Measurements from ENCODE around the gene MIPOL1. TPM values are rescaled to one million over a fixed set of nuclear protein-coding genes. Genes with fewer than 3 reads are reported as not detected.

Gene MIPOL1
- total RNA-seq, 2 experiments from 2014 or later = 0.09 TPM; not detected in 1

DNA sequence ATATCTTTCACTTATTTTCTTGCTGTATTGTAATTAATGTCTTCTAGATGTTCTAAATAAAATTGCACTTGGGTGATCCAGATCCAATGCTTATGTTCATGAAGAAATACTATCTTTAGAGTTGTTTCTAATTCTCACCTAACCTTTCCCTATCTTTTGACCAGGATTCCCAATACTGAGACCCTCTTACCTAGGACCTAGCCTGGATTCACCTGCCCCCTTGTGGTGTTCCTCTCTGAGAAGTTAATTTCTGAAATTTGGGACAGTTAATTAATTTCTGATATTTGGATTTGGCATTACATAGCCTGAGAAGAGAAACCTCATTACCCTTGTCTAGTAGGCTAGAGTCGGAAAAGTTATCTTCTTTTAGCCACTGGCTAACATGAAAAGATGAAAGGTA, 367.8 kb downstream of the MIPOL1 start:
- no peaks in the 10 kb centered on the region for H3K9me3 Mint-ChIP-seq (ENCODE audit: low read depth)
- H3K4me1 Mint-ChIP-seq = no peaks in the 10 kb centered on the region
- ChIA-PET CTCF (no interaction called here), POLR2A (no interaction called here)
- DNase-seq (no peak), ATAC-seq (no peak)
- H3K4me3 Mint-ChIP-seq = no peak overlapping the region
- H3K27me3 Mint-ChIP-seq = no peaks in the 10 kb centered on the region
- H3K27ac Mint-ChIP-seq = no peak overlapping the region
- intact Hi-C loops (cut with DNase I, micrococcal nuclease) = no loop called here
- no peaks in the 10 kb centered on the region for H3K36me3 Mint-ChIP-seq (ENCODE audit: low read depth)

DNA sequence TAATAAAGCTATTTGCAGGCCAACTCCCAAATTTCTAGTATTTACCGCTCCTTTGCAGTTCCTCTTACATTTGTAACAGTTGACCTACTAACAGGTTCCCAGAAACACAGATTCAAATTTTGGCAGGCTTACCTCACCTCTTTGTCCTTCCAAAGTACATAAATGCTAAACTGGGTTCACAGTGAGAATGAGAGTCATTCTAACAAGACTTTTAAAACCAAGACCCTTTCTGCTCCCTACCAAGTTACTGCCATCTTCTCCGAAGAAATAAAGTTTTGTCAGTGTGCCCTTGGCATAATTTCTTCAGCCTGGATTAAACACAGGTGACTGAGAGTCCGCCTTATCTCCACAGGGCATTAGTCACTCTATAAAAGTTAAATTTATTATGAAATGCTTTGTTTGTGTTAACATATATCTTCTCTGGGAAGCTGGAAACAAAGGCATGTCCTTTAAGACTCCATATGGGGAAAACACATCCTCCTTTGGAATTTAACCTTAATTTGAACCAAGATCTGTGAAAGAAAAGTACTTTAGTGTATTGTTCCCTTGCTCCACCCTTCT, 369.2 kb downstream of the MIPOL1 start:
- DNase-seq (no peak), ATAC-seq (no peak)
- no peak overlapping the region for H3K4me3 Mint-ChIP-seq
- ChIA-PET POLR2A (no interaction called here), CTCF (no interaction called here)
- H3K9me3 Mint-ChIP-seq (ENCODE audit: low read depth) = peaks cover 3% of the 10 kb centered on the region
- H3K36me3 Mint-ChIP-seq (ENCODE audit: low read depth) = no peaks in the 10 kb centered on the region
- peaks cover under 1% of the 10 kb centered on the region for H3K27me3 Mint-ChIP-seq
- no peak overlapping the region for H3K27ac Mint-ChIP-seq
- no peaks in the 10 kb centered on the region for H3K4me1 Mint-ChIP-seq
- intact Hi-C loops (cut with DNase I, micrococcal nuclease) = no loop called here

DNA sequence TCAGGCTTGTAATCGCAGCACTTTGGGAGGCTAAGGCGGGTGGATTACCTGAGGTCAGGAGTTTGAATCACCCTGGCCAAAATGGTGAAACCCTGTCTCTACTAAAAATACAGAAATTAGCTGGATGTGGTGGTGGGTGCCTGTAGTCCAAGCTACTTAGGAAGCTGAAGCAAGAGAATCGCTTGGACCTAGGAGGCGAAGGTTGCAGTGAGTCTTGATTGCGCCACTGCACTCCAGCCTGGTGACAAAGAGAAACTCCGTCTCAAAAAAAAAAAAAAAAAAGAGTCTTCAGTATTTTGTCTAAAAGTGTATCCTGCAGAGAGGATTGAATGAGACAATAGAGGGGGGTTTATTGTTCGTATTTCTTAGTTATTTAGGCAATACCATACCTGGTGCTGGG, 372.0 kb downstream of the MIPOL1 start:
- H3K4me1 Mint-ChIP-seq = no peaks in the 10 kb centered on the region
- H3K4me3 Mint-ChIP-seq = no peak overlapping the region
- H3K27ac Mint-ChIP-seq = no peak overlapping the region
- CTCF ChIA-PET = interaction anchor here (0.6 kb wide), 1 partner anchor 23 kb away, joined by 3 read pairs; no protein-coding TSS in a partner anchor
- POLR2A ChIA-PET = no interaction called here
- ATAC-seq (no peak), DNase-seq (no peak)
- H3K36me3 Mint-ChIP-seq (ENCODE audit: low read depth) = no peaks in the 10 kb centered on the region
- H3K27me3 Mint-ChIP-seq = peaks cover 4% of the 10 kb centered on the region
- peaks cover 3% of the 10 kb centered on the region for H3K9me3 Mint-ChIP-seq (ENCODE audit: low read depth)
- intact Hi-C loops (cut with DNase I, micrococcal nuclease) = no loop called here

DNA sequence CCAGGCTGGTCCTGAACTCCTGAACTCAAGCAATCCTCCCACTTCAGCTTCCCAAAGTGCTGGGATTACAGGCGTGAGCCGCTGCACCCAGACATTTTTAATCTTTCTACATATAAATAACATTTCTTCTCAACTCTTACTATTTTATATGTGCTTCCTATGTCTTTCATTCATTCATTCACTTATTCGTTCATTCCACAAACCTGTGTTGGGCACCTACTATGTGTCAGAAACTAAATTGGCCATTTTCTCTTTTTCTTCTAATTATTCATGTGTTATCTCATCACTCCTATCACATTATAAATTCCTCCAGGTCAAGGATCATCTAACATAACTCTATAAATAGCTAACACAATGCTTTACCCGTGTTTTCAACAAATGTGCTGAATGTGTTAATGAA, 373.7 kb downstream of the MIPOL1 start:
- no peaks in the 10 kb centered on the region for H3K4me1 Mint-ChIP-seq
- no peaks in the 10 kb centered on the region for H3K36me3 Mint-ChIP-seq (ENCODE audit: low read depth)
- no peak overlapping the region for H3K4me3 Mint-ChIP-seq
- H3K27ac Mint-ChIP-seq = no peak overlapping the region
- H3K9me3 Mint-ChIP-seq (ENCODE audit: low read depth) = peaks cover 3% of the 10 kb centered on the region
- POLR2A ChIA-PET = no interaction called here
- H3K27me3 Mint-ChIP-seq = peaks cover 4% of the 10 kb centered on the region
- CTCF ChIA-PET = no interaction called here
- ATAC-seq (no peak), DNase-seq (no peak)
- intact Hi-C loops (cut with DNase I, micrococcal nuclease) = no loop called here

DNA sequence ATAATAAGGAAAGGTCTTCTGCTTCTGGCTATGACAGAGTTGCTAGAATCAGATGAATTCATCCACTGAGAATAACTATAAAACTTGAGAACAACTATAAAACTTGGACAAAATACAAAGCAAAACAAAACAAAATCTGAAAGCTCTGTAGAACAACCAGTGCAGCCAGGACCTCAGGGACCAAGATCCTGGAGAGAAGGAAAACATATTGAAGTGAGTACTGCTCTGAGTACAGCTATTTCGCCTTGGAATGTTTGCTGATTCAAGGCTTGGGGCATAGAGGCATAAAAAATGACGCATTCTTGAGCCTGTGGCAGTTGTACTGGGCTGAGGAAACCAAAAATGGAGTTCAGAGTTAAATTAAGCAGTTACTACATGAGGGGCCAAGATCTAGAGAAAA, 375.6 kb downstream of the MIPOL1 start:
- Mint-ChIP-seq H3K9me3 (ENCODE audit: low read depth) (peaks cover 3% of the 10 kb centered on the region), H3K36me3 (ENCODE audit: low read depth) (no peaks in the 10 kb centered on the region), H3K4me1 (no peaks in the 10 kb centered on the region), H3K27ac (no peak overlapping the region), H3K27me3 (peaks cover 8% of the 10 kb centered on the region), H3K4me3 (no peak overlapping the region)
- POLR2A ChIA-PET = no interaction called here
- ATAC-seq = no peak
- CTCF ChIA-PET = no interaction called here
- intact Hi-C loops (cut with DNase I, micrococcal nuclease) = no loop called here
- DNase-seq = no peak

DNA sequence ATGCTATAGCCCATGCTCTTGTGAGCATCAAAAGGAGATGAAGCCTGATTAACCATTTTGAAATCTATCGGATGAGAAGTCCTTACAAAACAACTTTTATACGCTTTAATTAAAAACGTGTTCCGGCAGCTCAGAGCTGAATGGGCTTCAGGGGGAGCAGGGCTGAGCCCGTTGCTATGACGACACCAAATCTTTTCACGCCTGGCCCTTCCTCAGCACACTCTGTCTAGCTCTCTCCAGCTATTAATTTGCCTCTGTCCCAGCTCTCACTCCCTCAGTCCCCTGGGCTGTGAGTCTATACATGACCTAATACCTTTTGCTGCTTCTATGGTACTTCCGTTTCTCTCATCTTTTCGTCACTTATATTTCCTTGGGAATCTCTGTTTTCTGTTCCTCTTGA, 381.5 kb downstream of the MIPOL1 start:
- ChIA-PET POLR2A (no interaction called here), CTCF (no interaction called here)
- no peaks in the 10 kb centered on the region for H3K9me3 Mint-ChIP-seq (ENCODE audit: low read depth)
- intact Hi-C loops (cut with DNase I, micrococcal nuclease) = no loop called here
- no peak overlapping the region for H3K4me3 Mint-ChIP-seq
- H3K27ac Mint-ChIP-seq = no peak overlapping the region
- no peak for DNase-seq
- H3K27me3 Mint-ChIP-seq = peaks cover 19% of the 10 kb centered on the region
- no peaks in the 10 kb centered on the region for H3K36me3 Mint-ChIP-seq (ENCODE audit: low read depth)
- no peak for ATAC-seq
- no peaks in the 10 kb centered on the region for H3K4me1 Mint-ChIP-seq

DNA sequence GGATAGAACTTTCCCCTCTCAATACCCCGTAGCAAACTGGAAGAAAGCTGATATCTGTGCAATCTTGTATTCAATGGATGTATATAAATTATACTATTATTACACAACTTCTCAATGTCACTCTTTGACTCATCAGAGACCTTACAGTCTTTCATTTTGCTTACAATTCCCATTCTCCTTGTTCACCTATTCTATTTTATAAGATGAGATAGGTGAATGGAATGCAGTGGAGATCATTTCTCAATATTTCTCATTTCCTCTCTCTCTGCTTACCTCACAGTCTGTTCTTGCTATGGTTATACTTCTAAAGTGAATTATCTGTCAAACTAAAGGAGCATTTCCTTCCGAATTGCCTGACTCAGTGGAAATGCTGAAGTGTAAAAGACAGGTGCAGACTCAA, 382.4 kb downstream of the MIPOL1 start:
- Mint-ChIP-seq H3K4me1 (no peaks in the 10 kb centered on the region), H3K4me3 (no peak overlapping the region), H3K27me3 (peaks cover 22% of the 10 kb centered on the region), H3K9me3 (ENCODE audit: low read depth) (no peaks in the 10 kb centered on the region), H3K36me3 (ENCODE audit: low read depth) (no peaks in the 10 kb centered on the region), H3K27ac (no peak overlapping the region)
- DNase-seq (no peak), ATAC-seq (no peak)
- ChIA-PET POLR2A (no interaction called here), CTCF (interaction anchor here (0.7 kb wide), 1 partner anchor 545 kb away, joined by 3 read pairs; no protein-coding TSS in a partner anchor)
- intact Hi-C loops (cut with DNase I, micrococcal nuclease) = no loop called here

DNA sequence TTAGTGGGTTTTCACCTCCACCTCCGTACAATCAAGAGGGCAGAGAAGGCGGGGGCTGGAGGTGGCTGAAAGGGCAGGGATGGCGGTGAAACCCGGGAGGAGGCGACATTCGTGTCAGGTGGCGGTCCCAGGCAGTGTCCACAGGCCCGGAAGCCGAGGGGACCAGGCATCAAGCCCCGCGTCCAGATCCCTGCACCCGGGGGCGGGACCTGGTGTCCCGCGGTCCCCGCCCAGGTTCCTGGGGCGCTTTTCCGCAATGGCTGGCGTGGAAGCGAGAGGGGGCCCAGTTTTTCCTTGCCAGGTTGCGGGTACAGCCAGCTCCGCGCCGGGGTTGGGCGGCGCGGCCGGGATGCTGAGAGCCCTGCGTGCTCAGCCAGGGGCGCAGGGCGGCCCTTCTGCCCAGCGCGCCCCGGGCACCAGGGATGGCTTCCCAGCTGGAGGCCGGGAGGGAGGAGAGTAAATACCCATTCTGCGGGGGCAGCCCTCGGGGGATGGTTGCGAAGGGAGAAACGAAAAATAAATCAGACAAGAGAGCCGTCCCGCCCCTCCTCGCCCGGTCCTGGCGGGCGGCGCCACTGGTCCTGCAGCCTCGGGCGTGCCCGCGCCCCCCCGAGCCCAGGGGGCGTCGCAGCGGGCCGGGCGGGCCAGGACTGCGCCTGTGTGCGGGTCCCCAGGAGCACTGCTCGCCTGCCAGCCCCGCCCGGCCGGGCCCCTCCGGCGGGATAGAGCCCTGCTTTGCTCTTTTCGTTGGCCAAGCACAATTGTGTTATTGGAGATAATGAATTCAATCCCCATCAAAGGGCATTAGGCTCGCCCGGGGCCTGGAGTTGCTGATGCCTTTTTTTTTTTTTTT, 385.8 kb downstream of the MIPOL1 start:
- no peak overlapping the region for H3K4me3 Mint-ChIP-seq
- H3K27me3 Mint-ChIP-seq = peaks cover 42% of the 10 kb centered on the region
- peaks cover 3% of the 10 kb centered on the region for H3K36me3 Mint-ChIP-seq (ENCODE audit: low read depth)
- CTCF ChIA-PET = no interaction called here
- H3K4me1 Mint-ChIP-seq = no peaks in the 10 kb centered on the region
- H3K27ac Mint-ChIP-seq = no peak overlapping the region
- POLR2A ChIA-PET = no interaction called here
- no peak for DNase-seq
- intact Hi-C loops (cut with DNase I, micrococcal nuclease) = no loop called here
- ATAC-seq = no peak
- no peaks in the 10 kb centered on the region for H3K9me3 Mint-ChIP-seq (ENCODE audit: low read depth)

DNA sequence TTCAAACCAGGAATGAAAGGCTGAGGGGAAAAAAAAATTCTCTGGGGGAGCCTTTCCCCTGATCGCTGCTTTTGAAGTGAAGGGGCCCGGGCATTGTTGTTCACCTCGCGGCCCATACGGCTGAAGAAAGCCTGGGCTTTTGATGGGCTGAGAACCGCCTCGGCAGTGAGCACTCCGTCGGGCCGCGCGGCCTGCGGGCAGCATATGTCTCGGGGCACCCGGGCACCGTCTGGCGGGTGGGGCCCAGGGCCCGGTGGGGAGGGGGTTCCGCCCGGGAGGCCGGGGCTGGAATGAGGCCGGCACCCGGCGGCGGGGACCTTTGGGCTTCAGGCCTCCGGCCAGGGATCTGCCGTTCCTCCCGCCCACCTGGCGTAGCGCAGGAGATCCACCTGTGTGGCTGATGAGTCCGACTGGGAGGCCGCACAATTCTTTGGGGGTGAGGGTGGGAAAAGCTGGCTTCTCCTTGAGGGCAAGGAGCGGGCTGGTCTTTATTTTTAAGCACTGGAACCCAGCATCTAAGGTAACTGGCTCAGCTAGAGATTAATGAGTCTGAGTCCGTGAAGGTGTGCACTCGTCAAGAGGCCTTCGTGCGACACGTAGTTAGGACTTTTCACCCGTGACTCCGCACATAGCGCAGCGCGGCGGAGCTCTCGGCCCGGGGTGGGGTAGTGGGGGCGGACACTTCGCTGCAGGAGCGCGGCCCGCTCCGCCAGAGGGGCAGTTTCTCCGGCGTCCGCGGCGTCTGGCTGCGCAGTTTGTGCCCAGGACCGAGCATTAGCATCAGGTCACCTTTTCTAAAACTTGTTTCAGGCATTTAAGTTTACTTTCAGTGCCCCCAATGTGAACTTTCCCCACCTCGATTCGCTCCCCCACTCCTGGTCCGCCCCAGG, 386.7 kb downstream of the MIPOL1 start:
- no peak overlapping the region for H3K4me3 Mint-ChIP-seq
- H3K27me3 Mint-ChIP-seq = peaks cover 49% of the 10 kb centered on the region
- intact Hi-C loops (cut with DNase I, micrococcal nuclease) = loop anchor here in 1 of 2 experiments (5.0 kb wide), 1 partner anchor 1002 kb away; the partner anchor contains the start of gene NKX2-8
- no peak for ATAC-seq
- ChIA-PET CTCF (no interaction called here), POLR2A (no interaction called here)
- H3K9me3 Mint-ChIP-seq (ENCODE audit: low read depth) = peaks cover 3% of the 10 kb centered on the region
- no peak overlapping the region for H3K27ac Mint-ChIP-seq
- peaks cover 3% of the 10 kb centered on the region for H3K36me3 Mint-ChIP-seq (ENCODE audit: low read depth)
- H3K4me1 Mint-ChIP-seq = no peaks in the 10 kb centered on the region
- DNase-seq = no peak

DNA sequence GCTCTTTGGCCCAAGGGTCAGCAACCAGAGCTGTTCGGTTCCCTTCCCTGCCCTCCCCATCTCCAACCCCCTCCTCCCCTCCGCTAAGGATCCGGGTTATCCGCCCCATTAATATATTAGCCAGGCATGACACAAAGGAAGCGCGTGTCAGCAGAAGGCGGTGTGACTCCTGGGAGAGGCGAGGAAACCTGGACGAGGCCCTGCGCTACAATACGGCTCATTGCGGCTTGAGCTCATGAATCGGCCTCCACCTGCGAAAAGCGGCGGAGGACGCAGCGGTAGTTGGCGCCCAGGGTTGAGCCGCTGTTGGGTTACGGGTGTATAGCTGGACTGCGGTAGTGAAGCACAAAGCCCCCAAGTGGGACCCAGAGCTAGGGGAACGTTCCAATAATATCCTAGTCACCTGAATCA, 387.4 kb downstream of the MIPOL1 start:
- ChIA-PET POLR2A (no interaction called here), CTCF (no interaction called here)
- intact Hi-C loops (cut with DNase I, micrococcal nuclease) = loop anchor here in 1 of 2 experiments (5.0 kb wide), 1 partner anchor 1003 kb away; the partner anchor contains the start of gene NKX2-8
- ATAC-seq (no peak), DNase-seq (no peak)
- Mint-ChIP-seq H3K36me3 (ENCODE audit: low read depth) (peaks cover 3% of the 10 kb centered on the region), H3K27ac (no peak overlapping the region), H3K27me3 (peaks cover 48% of the 10 kb centered on the region), H3K9me3 (ENCODE audit: low read depth) (peaks cover 4% of the 10 kb centered on the region), H3K4me1 (no peaks in the 10 kb centered on the region), H3K4me3 (no peak overlapping the region)

DNA sequence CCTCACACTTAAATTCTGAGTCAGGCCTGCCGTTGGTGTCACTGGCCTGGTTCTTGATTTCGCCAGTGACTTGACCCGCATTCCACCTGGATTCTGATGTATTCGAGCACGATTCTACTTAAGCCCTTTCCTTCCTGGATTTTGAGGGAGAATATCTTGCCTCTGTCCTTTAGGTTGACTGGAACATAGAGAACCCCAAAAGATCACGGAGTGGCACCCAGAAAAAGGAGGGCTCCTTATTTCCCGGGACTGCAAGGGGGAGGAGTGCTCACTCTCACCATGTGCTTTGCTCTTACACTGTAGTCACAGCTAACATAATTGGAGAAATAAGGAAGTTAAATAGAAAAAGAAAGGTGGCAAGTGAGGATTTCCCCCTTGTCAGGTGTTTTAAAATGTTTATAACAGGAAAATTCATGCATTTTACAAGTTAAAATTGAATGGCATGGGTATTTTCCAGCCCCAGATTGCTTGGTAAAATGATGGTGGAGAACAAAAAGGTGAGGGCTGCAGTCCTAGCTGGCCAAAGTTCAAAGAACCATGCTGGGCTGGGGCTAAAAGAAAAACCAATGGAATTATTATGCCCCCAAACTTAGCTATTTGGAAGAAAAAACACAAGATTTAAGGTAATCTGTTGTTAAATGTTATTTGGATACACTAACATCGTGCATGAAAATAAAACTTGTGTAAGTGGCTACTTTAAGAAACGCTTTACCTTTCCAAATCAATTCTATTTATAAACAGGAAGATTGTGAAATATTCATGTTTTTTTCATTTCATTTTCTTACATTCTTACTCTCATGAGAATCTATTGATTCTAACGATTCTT, 388.4 kb downstream of the MIPOL1 start:
- peaks cover 3% of the 10 kb centered on the region for H3K36me3 Mint-ChIP-seq (ENCODE audit: low read depth)
- no peaks in the 10 kb centered on the region for H3K4me1 Mint-ChIP-seq
- POLR2A ChIA-PET = no interaction called here
- peaks cover 58% of the 10 kb centered on the region for H3K27me3 Mint-ChIP-seq
- ATAC-seq (no peak), DNase-seq (no peak)
- no peak overlapping the region for H3K4me3 Mint-ChIP-seq
- CTCF ChIA-PET = interaction anchor here (0.6 to 1.2 kb wide), 2 partner anchors 16 to 22 kb away, joined by 3 read pairs; no protein-coding TSS in a partner anchor
- peaks cover 6% of the 10 kb centered on the region for H3K9me3 Mint-ChIP-seq (ENCODE audit: low read depth)
- no peak overlapping the region for H3K27ac Mint-ChIP-seq
- intact Hi-C loops (cut with DNase I, micrococcal nuclease) = loop anchor here (2.0 to 5.0 kb wide), 2 partner anchors 15 to 1004 kb away; partner anchors contain the start of gene NKX2-8 (in 1 of the 2)
